Endodermal cell (in vitro differentiated cells): Measurements from ENCODE around the gene PYGL. TPM values are rescaled to one million over a fixed set of nuclear protein-coding genes. Genes with fewer than 3 reads are reported as not detected.

Source experiments
- DNase-seq: peaks from one replicate; pipeline ENCODE4 v3.0.0-alpha.2; 2017
- H3K27ac ChIP-seq: 2 replicates; pipeline ENCODE4 v1.5.1; 2013; ENCODE audit warnings: mild to moderate bottlenecking, low read depth, low read length, moderate library complexity
- H3K27me3 ChIP-seq: 2 replicates; pipeline ENCODE4 v1.6.1; 2013; ENCODE audit warnings: mild to moderate bottlenecking, low read length, moderate library complexity; ENCODE audit not compliant: insufficient read depth, control insufficient read depth, poor library complexity, severe bottlenecking
- H3K36me3 ChIP-seq: 2 replicates; pipeline ENCODE4 v1.7.0; 2013; ENCODE audit warnings: mild to moderate bottlenecking, low read length, moderate library complexity; ENCODE audit not compliant: control insufficient read depth, insufficient read depth
- H3K4me1 ChIP-seq: one replicate; pipeline ENCODE4 v1.7.0; 2013; ENCODE audit warnings: low read length; ENCODE audit not compliant: control insufficient read depth, insufficient read depth
- H3K4me3 ChIP-seq: 2 replicates; pipeline ENCODE4 v1.5.1; 2013; ENCODE audit warnings: mild to moderate bottlenecking, low read length, moderate library complexity
- H3K9ac ChIP-seq: 2 replicates; pipeline ENCODE4 v1.6.1; 2013; ENCODE audit warnings: mild to moderate bottlenecking, low read length, moderate library complexity; ENCODE audit not compliant: poor library complexity, severe bottlenecking; ENCODE audit errors: extremely low read depth
- H3K9me3 ChIP-seq: 2 replicates; pipeline ENCODE4 v1.6.1; 2013; ENCODE audit warnings: mild to moderate bottlenecking, low read length, moderate library complexity; ENCODE audit not compliant: control insufficient read depth
- H3K27ac Mint-ChIP-seq: 2 replicates; pipeline ENCODE4 v1.8.0; 2020; ENCODE audit warnings: mixed read lengths
- H3K27me3 Mint-ChIP-seq: 2 replicates; pipeline ENCODE4 v1.8.0; 2021; ENCODE audit warnings: mild to moderate bottlenecking, mixed read lengths; ENCODE audit not compliant: insufficient read depth
- H3K36me3 Mint-ChIP-seq: 2 replicates; pipeline ENCODE4 v1.8.0; 2020; ENCODE audit warnings: low read depth, mixed read lengths
- H3K4me1 Mint-ChIP-seq: 2 replicates; pipeline ENCODE4 v1.8.0; 2020; ENCODE audit warnings: mixed read lengths
- H3K4me3 Mint-ChIP-seq: 2 replicates; pipeline ENCODE4 v1.8.0; 2020; ENCODE audit warnings: mild to moderate bottlenecking, moderate library complexity, mixed read lengths
- H3K9me3 Mint-ChIP-seq: 2 replicates; pipeline ENCODE4 v1.8.0; 2020; ENCODE audit warnings: mild to moderate bottlenecking, mixed read lengths
- CTCF ChIP-seq: fragments of 200-600 bp; sonication (generic); conservative IDR thresholded peaks from 2 replicates; pipeline ENCODE4 v1.5.0; 2021; ENCODE audit warnings: antibody characterized with exemption, mild to moderate bottlenecking
- WGBS, 2 experiments: methylation state at CpG; one replicate each; pipeline versions ENCODE4 v1.1.5 to v1.1.7; 2013; ENCODE audit warnings: missing lambda C conversion rate in 2 of 2, mixed read lengths in 1 of 2; ENCODE audit not compliant: insufficient coverage in 1 of 2, insufficient read length in 1 of 2; 5-methylcytosine and 5-hydroxymethylcytosine counted together
- total RNA-seq, 2 donors: library from RNA; stranded (reverse); fragmentation: NEBNext Ultra II Directional in 1 of 2; extraction: Animal tissue kit (Norgen Biotek cat#: 25700) in 1 of 2; gene quantifications; 2 replicates in 1 of 2; 3 replicates in 1 of 2; pipeline ENCODE4 v1.2.1, GENCODE V29; 2021

The PYGL gene
- total RNA-seq, 2 donors from 2014 or later: 38.1 to 41.5 TPM

- Mint-ChIP-seq H3K27ac (no peak overlapping the region), H3K9me3 (no peaks in the 10 kb centered on the region), H3K4me1 (peaks cover 12% of the 10 kb centered on the region), H3K36me3 (peaks cover 14% of the 10 kb centered on the region), H3K27me3 (no peaks in the 10 kb centered on the region), H3K4me3 (no peak overlapping the region)
- no peak overlapping the region for H3K4me3 ChIP-seq
- no peak for DNase-seq
- TF ChIP-seq CTCF: no peak
- no peak overlapping the region for H3K9ac ChIP-seq
- no peaks in the 10 kb centered on the region for H3K9me3 ChIP-seq
- no peaks in the 10 kb centered on the region for H3K27me3 ChIP-seq
- H3K36me3 ChIP-seq: no peaks in the 10 kb centered on the region
- no peak overlapping the region for H3K27ac ChIP-seq
- no peaks in the 10 kb centered on the region for H3K4me1 ChIP-seq
- WGBS, 2 experiments: 100% methylated on average over 2 of the region's 2 CpGs; no CpG with 5 or more reads in 1 of the 2 experiments
Measured at GRCh38 chr14:50936882-50937281, 7.4 kb downstream of the PYGL start.

GRCh38 chr14:50936016-50936340 is 8.3 kb downstream of the PYGL start:
- Mint-ChIP-seq H3K27me3 (no peaks in the 10 kb centered on the region), H3K4me3 (no peak overlapping the region), H3K27ac (no peak overlapping the region), H3K9me3 (no peaks in the 10 kb centered on the region), H3K4me1 (peaks cover 12% of the 10 kb centered on the region), H3K36me3 (peaks cover 17% of the 10 kb centered on the region)
- Histone ChIP-seq H3K36me3 (no peaks in the 10 kb centered on the region), H3K9ac (no peak overlapping the region), H3K4me1 (no peaks in the 10 kb centered on the region), H3K27ac (no peak overlapping the region), H3K27me3 (no peaks in the 10 kb centered on the region), H3K9me3 (no peaks in the 10 kb centered on the region), H3K4me3 (no peak overlapping the region)
- TF ChIP-seq CTCF: no peak
- no peak for DNase-seq
- WGBS, 2 experiments: 75 to 79% methylated on average over 2 of the region's 2 CpGs

DNA sequence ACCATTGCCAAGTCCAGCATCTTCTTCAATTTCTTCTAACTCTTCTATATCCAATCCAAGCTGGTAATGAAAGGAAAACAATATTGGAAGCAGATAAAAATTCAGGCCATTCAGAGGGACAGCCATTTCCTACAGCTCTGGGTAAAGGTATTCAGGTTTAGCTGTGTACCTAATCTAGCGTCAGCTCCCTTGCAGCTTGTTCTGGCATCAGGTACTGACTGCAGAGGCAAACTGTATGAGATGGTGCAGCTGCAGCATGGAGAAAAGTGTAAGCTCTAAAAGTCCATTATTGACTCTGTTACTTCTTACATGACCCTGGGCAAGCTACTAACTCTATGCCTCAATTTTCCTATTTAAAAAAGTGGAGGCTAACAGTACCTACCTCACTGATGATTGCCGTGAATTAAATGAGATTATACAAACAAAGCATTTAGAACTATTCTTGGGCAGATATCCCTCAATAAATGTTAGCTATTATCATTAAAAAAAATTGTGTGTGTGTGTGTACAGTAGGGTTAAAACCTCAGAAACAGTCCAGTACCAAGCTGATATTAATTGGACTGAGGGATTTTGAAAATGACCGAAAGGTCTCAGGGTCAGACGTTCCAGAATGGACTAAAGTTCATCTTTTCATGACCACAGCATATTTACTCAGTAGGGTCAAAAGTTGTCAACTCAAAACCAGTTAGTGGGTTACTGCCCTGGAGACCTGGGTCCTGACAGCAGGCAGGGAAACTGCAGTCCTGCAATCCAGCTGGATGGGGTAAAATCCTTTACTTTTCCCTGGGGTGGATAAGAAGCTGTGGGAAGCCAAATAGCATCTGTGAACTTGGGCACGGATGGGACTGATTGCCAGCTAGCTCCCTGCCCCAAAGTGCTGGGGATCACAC is 8.9 kb downstream of the PYGL start:
- Histone ChIP-seq H3K27ac (no peak overlapping the region), H3K9me3 (no peaks in the 10 kb centered on the region), H3K4me1 (no peaks in the 10 kb centered on the region), H3K4me3 (no peak overlapping the region), H3K9ac (no peak overlapping the region), H3K36me3 (no peaks in the 10 kb centered on the region), H3K27me3 (no peaks in the 10 kb centered on the region)
- Mint-ChIP-seq H3K27me3 (no peaks in the 10 kb centered on the region), H3K9me3 (no peaks in the 10 kb centered on the region), H3K4me3 (no peak overlapping the region), H3K36me3 (peaks cover 17% of the 10 kb centered on the region), H3K27ac (no peak overlapping the region), H3K4me1 (peaks cover 12% of the 10 kb centered on the region)
- no peak for DNase-seq
- TF ChIP-seq CTCF: no peak
- WGBS, 2 experiments: 79 to 89% methylated on average over 4 to 5 of the region's 5 CpGs
